ENCODE measurements around the gene PARD3. TPM values are rescaled to one million over a fixed set of nuclear protein-coding genes. Genes with fewer than 3 reads are reported as not detected.

PARD3 gene
- total and polyA plus RNA-seq, 4 experiments from 2014 or later, result 0.13 to 0.25 TPM; not detected in 2

DNA sequence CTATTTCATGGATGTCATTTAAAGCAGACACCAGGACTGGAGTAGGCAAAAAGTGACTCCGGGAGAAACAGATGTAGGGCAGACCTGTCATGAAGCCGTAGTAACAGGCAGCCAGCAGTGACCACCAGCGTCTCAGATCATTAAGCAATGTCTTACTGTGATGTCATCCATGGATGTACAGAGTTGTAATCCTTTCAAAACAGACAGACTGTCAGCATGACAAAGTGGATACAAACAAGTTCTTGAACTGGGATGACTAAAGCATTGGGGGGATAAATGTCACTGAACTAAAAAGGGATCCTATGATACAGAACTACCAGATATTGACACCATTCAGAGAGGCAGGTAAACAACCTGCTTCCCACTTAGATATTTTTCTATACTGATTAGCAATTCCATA is 675.5 kb downstream of the PARD3 start:
- Histone ChIP-seq H3K9me3 (ENCODE audit: control insufficient read depth in 1 of 2, low read length in 2 of 2) (no peaks in the 10 kb centered on the region), H3K27me3 (ENCODE audit: insufficient read depth, low read length) (no peaks in the 10 kb centered on the region), H3K27ac (ENCODE audit: low read depth, low read length) (no peak overlapping the region), H3K36me3 (ENCODE audit: insufficient read depth, low read length) (no peaks in the 10 kb centered on the region), H3K4me1 (ENCODE audit: insufficient read depth, low read length) (no peaks in the 10 kb centered on the region), H3K4me3 (ENCODE audit: low read length in 2 of 2) (no peak overlapping the region)
- no peaks in the 10 kb centered on the region for H3K4me1 Mint-ChIP-seq
- CTCF ChIA-PET (ENCODE audit: partially characterized antibody), result no interaction called here
- H3K27ac Mint-ChIP-seq, result no peak overlapping the region
- peaks cover 4 to 5% of the 10 kb centered on the region in 2 donors for H3K27me3 Mint-ChIP-seq
- no peak overlapping the region for H3K4me3 Mint-ChIP-seq
- no peak for DNase-seq
- no peaks in the 10 kb centered on the region for H3K36me3 Mint-ChIP-seq
- intact Hi-C loops (cut with micrococcal nuclease), result no loop called here
- H3K9me3 Mint-ChIP-seq, result no peaks in the 10 kb centered on the region
- POLR2A ChIA-PET (ENCODE audit: partially characterized antibody), result no interaction called here

DNA sequence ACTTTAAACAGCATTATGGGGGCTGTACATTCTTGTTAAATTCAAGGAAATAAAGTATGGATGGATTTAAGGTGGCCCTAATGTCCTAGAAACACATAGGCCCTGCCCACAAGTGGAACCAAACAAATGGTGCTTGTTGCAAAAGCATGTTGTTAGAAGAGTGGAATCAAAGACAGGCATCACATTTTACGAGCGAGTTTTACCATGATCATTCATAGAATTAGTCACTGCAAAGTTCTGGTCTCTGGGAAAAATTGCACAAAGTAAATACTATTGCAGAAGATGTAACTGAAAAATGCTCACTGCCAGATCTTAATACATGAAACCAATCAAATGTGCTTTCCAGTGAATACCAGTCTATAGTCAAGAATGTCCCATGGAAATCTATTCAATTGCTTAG is 677.1 kb downstream of the PARD3 start:
- Mint-ChIP-seq H3K4me3 (no peak overlapping the region), H3K9me3 (no peaks in the 10 kb centered on the region), H3K4me1 (no peaks in the 10 kb centered on the region), H3K27ac (no peak overlapping the region), H3K36me3 (no peaks in the 10 kb centered on the region), H3K27me3 (peaks cover 5 to 9% of the 10 kb centered on the region in 2 donors)
- DNase-seq, result no peak
- ChIA-PET POLR2A (ENCODE audit: partially characterized antibody) (no interaction called here), CTCF (ENCODE audit: partially characterized antibody) (no interaction called here)
- intact Hi-C loops (cut with micrococcal nuclease), result no loop called here
- Histone ChIP-seq H3K36me3 (ENCODE audit: insufficient read depth, low read length) (no peaks in the 10 kb centered on the region), H3K4me3 (ENCODE audit: low read length in 2 of 2) (no peak overlapping the region), H3K27me3 (ENCODE audit: insufficient read depth, low read length) (no peaks in the 10 kb centered on the region), H3K9me3 (ENCODE audit: control insufficient read depth in 1 of 2, low read length in 2 of 2) (no peaks in the 10 kb centered on the region), H3K4me1 (ENCODE audit: insufficient read depth, low read length) (no peaks in the 10 kb centered on the region), H3K27ac (ENCODE audit: low read depth, low read length) (no peak overlapping the region)

DNA sequence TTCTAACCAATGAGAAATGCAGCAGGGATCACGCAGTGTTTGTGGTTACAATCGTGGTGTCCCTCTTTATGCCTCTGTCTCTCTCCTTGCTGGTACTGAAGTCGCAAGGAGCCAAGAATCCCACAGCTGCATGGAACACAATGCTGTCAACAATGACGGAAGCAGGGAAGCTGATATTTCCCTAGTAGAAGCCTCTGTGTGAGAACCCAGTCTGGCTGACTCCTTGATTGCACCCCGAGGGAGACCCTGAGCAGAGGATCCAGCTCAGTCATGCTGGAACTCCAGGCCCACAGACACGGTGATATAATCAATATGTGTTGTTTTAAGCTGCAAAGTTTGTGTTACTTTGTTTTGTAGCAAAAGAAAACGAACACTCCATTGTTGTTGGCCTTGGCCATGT is 677.9 kb downstream of the PARD3 start:
- CTCF ChIA-PET (ENCODE audit: partially characterized antibody), result no interaction called here
- intact Hi-C loops (cut with micrococcal nuclease), result no loop called here

DNA sequence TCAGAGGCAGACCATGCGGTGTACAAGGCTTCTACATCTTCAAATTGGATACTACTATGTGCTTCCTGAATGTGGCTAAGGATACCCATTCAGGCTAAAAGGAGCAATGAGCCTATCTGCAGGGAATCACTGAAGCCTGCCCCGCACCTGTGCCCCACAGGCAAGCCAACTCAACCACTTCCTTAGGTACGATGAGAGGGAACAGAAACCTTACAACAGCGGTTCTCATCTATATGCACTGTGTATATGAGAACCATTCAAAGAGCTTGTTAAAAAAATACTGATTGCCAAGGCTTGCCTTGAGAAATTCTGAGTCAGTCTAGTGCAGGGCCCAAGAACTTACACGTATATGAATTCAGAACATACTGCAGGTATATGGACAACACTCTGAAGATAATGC is 679.6 kb downstream of the PARD3 start:
- Mint-ChIP-seq H3K4me1 (no peaks in the 10 kb centered on the region), H3K4me3 (no peak overlapping the region), H3K9me3 (no peaks in the 10 kb centered on the region), H3K27ac (no peak overlapping the region), H3K27me3 (peaks cover 7 to 9% of the 10 kb centered on the region in 2 donors), H3K36me3 (no peaks in the 10 kb centered on the region)
- Histone ChIP-seq H3K4me1 (ENCODE audit: insufficient read depth, low read length) (no peaks in the 10 kb centered on the region), H3K36me3 (ENCODE audit: insufficient read depth, low read length) (no peaks in the 10 kb centered on the region), H3K27ac (ENCODE audit: low read depth, low read length) (no peak overlapping the region), H3K27me3 (ENCODE audit: insufficient read depth, low read length) (no peaks in the 10 kb centered on the region), H3K4me3 (ENCODE audit: low read length in 2 of 2) (no peak overlapping the region), H3K9me3 (ENCODE audit: control insufficient read depth in 1 of 2, low read length in 2 of 2) (no peaks in the 10 kb centered on the region)
- POLR2A ChIA-PET (ENCODE audit: partially characterized antibody), result no interaction called here
- CTCF ChIA-PET (ENCODE audit: partially characterized antibody), result no interaction called here
- no peak for DNase-seq
- intact Hi-C loops (cut with micrococcal nuclease), result no loop called here

More for the DNA sequence above, 677.9 kb downstream of the PARD3 start:
- Mint-ChIP-seq H3K36me3 (no peaks in the 10 kb centered on the region), H3K27ac (no peak overlapping the region), H3K27me3 (peaks cover 5 to 9% of the 10 kb centered on the region in 2 donors), H3K4me3 (no peak overlapping the region), H3K4me1 (no peaks in the 10 kb centered on the region), H3K9me3 (no peaks in the 10 kb centered on the region)
- no peak overlapping the region for H3K4me3 ChIP-seq (ENCODE audit: low read length in 2 of 2)
- H3K27ac ChIP-seq (ENCODE audit: low read depth, low read length), result no peak overlapping the region
- no peaks in the 10 kb centered on the region for H3K36me3 ChIP-seq (ENCODE audit: insufficient read depth, low read length)
- H3K4me1 ChIP-seq (ENCODE audit: insufficient read depth, low read length), result no peaks in the 10 kb centered on the region
- POLR2A ChIA-PET (ENCODE audit: partially characterized antibody), result no interaction called here
- H3K27me3 ChIP-seq (ENCODE audit: insufficient read depth, low read length), result no peaks in the 10 kb centered on the region
- no peak for DNase-seq
- H3K9me3 ChIP-seq (ENCODE audit: control insufficient read depth in 1 of 2, low read length in 2 of 2), result no peaks in the 10 kb centered on the region

DNA sequence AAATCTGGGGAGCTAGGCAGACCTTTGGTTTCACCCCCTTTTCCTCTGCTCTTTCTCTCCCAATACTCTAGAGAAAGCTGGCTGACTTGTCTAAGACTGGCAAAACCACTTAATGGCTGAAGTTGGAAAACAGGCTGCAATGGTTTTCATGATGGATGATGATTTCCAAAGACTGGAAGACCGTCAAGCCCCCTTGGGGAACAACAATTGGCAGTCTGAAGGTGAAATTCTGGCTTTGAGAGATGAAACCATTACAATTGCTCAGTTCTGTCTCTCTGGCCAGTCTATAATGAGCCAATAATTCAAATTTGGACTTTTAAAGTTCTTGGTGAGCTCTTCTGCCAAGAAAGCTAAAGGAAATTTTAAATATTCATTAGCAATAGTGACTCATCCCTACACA is 680.5 kb downstream of the PARD3 start:
- intact Hi-C loops (cut with micrococcal nuclease), result no loop called here
- H3K4me3 Mint-ChIP-seq, result no peak overlapping the region
- no peak overlapping the region for H3K4me3 ChIP-seq (ENCODE audit: low read length in 2 of 2)
- CTCF ChIA-PET (ENCODE audit: partially characterized antibody), result no interaction called here
- no peaks in the 10 kb centered on the region for H3K4me1 ChIP-seq (ENCODE audit: insufficient read depth, low read length)
- H3K27ac ChIP-seq (ENCODE audit: low read depth, low read length), result no peak overlapping the region
- POLR2A ChIA-PET (ENCODE audit: partially characterized antibody), result no interaction called here
- no peak overlapping the region for H3K27ac Mint-ChIP-seq
- H3K36me3 ChIP-seq (ENCODE audit: insufficient read depth, low read length), result no peaks in the 10 kb centered on the region
- no peaks in the 10 kb centered on the region for H3K27me3 ChIP-seq (ENCODE audit: insufficient read depth, low read length)
- peaks cover 0 to 4% (median 0%) of the 10 kb centered on the region in 8 donors for H3K9me3 Mint-ChIP-seq
- no peaks in the 10 kb centered on the region for H3K4me1 Mint-ChIP-seq
- H3K36me3 Mint-ChIP-seq, result no peaks in the 10 kb centered on the region
- DNase-seq, result no peak
- no peaks in the 10 kb centered on the region for H3K9me3 ChIP-seq (ENCODE audit: control insufficient read depth in 1 of 2, low read length in 2 of 2)
- H3K27me3 Mint-ChIP-seq, result peaks cover 7 to 14% of the 10 kb centered on the region in 2 donors

DNA sequence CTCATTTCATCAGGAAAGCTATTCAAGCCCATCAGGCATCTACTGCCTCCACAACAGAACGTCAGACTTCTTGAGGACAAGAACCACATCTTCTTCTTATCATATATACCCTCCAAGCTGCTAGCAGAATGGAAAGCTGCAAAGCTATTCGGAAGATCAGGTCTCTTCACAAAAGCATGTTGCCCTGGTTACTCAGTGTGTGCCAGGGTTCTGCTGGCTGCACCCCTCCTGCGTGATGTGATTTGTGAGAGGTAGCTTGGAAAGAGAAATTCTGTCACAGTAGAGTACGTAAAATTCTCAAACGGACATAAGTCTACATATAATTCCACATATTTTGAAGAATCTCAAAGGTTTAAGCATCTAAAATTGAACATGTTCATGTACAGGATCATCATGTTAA is 681.7 kb downstream of the PARD3 start:
- DNase-seq, result no peak
- ChIA-PET CTCF (ENCODE audit: partially characterized antibody) (no interaction called here), POLR2A (ENCODE audit: partially characterized antibody) (no interaction called here)
- Histone ChIP-seq H3K27ac (ENCODE audit: low read depth, low read length) (no peak overlapping the region), H3K27me3 (ENCODE audit: insufficient read depth, low read length) (no peaks in the 10 kb centered on the region), H3K9me3 (ENCODE audit: control insufficient read depth in 1 of 2, low read length in 2 of 2) (no peaks in the 10 kb centered on the region), H3K4me1 (ENCODE audit: insufficient read depth, low read length) (no peaks in the 10 kb centered on the region), H3K4me3 (ENCODE audit: low read length in 2 of 2) (no peak overlapping the region), H3K36me3 (ENCODE audit: insufficient read depth, low read length) (no peaks in the 10 kb centered on the region)
- Mint-ChIP-seq H3K27ac (no peak overlapping the region), H3K36me3 (no peaks in the 10 kb centered on the region), H3K4me1 (no peaks in the 10 kb centered on the region), H3K9me3 (peaks cover 0 to 4% (median 0%) of the 10 kb centered on the region in 8 donors), H3K4me3 (no peak overlapping the region), H3K27me3 (peaks cover 5 to 12% of the 10 kb centered on the region in 2 donors)
- intact Hi-C loops (cut with micrococcal nuclease), result no loop called here

DNA sequence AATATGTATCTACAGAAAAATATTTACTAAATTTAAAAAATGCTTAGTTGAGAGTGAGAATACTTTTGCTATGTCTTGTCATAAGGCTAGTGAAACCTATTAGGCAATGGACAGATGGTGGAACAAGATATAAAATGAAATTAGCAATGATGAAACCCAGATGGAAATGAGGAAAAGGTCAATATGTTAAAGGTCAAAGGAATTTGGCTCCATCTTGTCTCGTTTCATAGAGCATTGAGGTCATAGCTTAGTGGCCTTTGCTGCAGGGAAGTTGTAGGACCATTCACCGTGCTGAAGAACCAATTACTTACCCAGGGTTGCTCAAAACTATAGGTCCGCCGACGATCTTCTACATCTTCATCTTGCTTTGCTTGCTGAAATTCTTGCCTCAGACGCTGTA is 683.9 kb downstream of the PARD3 start:
- no peaks in the 10 kb centered on the region for H3K36me3 Mint-ChIP-seq
- H3K4me1 Mint-ChIP-seq, result no peaks in the 10 kb centered on the region
- Histone ChIP-seq H3K27ac (ENCODE audit: low read depth, low read length) (no peak overlapping the region), H3K27me3 (ENCODE audit: insufficient read depth, low read length) (no peaks in the 10 kb centered on the region), H3K4me3 (ENCODE audit: low read length in 2 of 2) (no peak overlapping the region), H3K9me3 (ENCODE audit: control insufficient read depth in 1 of 2, low read length in 2 of 2) (no peaks in the 10 kb centered on the region), H3K4me1 (ENCODE audit: insufficient read depth, low read length) (no peaks in the 10 kb centered on the region), H3K36me3 (ENCODE audit: insufficient read depth, low read length) (no peaks in the 10 kb centered on the region)
- ChIA-PET CTCF (ENCODE audit: partially characterized antibody) (no interaction called here), POLR2A (ENCODE audit: partially characterized antibody) (no interaction called here)
- H3K27ac Mint-ChIP-seq, result no peak overlapping the region
- peaks cover 0 to 4% (median 0%) of the 10 kb centered on the region in 8 donors for H3K9me3 Mint-ChIP-seq
- peaks cover 5 to 9% of the 10 kb centered on the region in 2 donors for H3K27me3 Mint-ChIP-seq
- intact Hi-C loops (cut with micrococcal nuclease), result no loop called here
- DNase-seq, result no peak
- no peak overlapping the region for H3K4me3 Mint-ChIP-seq

DNA sequence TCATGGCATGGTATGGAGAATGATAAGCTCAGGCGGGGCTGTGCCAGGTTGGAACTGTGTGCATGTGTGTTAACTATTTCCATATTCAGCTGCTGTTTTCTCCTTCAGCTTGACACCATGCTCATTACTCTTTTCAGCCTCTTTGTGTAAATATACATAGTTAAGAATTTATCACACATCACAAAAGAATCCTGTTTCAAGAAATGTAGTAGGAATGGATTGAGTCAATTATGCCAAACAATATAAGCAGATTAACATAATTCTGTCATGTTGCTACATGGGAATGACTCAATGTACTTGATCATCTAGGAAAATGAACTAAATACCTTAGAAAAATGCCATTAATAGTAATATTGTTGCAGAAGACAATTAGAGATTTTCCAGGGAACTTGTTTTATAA is 687.4 kb downstream of the PARD3 start:
- intact Hi-C loops (cut with micrococcal nuclease), result no loop called here

More for the DNA sequence above, 687.4 kb downstream of the PARD3 start:
- POLR2A ChIA-PET (ENCODE audit: partially characterized antibody), result no interaction called here
- no peaks in the 10 kb centered on the region for H3K9me3 ChIP-seq (ENCODE audit: control insufficient read depth in 1 of 2, low read length in 2 of 2)
- H3K4me3 ChIP-seq (ENCODE audit: low read length in 2 of 2), result no peak overlapping the region
- no peak for DNase-seq
- Mint-ChIP-seq H3K9me3 (peaks cover 0 to 4% (median 0%) of the 10 kb centered on the region in 8 donors), H3K4me1 (peaks cover 0 to 3% (median 2%) of the 10 kb centered on the region in 4 donors), H3K4me3 (no peak overlapping the region), H3K27me3 (peaks cover 4 to 6% of the 10 kb centered on the region in 2 donors), H3K36me3 (no peaks in the 10 kb centered on the region), H3K27ac (no peak overlapping the region)
- no peaks in the 10 kb centered on the region for H3K36me3 ChIP-seq (ENCODE audit: insufficient read depth, low read length)
- no peaks in the 10 kb centered on the region for H3K4me1 ChIP-seq (ENCODE audit: insufficient read depth, low read length)
- CTCF ChIA-PET (ENCODE audit: partially characterized antibody), result no interaction called here
- H3K27ac ChIP-seq (ENCODE audit: low read depth, low read length), result no peak overlapping the region
- no peaks in the 10 kb centered on the region for H3K27me3 ChIP-seq (ENCODE audit: insufficient read depth, low read length)

Data from CD4-positive, alpha-beta memory T cell (primary cell).